Bone marrow (tissue), 2 donors: ENCODE measurements around the gene ITPKC.
A peak's percentile ranks its signal among the peaks of the same experiment; 100 is the strongest.

Experiments
- DNase-seq, 2 donors: peaks; one replicate each; lab custom pipeline; 2025; lab: John Stamatoyannopoulos, UW

The ITPKC gene

DNA sequence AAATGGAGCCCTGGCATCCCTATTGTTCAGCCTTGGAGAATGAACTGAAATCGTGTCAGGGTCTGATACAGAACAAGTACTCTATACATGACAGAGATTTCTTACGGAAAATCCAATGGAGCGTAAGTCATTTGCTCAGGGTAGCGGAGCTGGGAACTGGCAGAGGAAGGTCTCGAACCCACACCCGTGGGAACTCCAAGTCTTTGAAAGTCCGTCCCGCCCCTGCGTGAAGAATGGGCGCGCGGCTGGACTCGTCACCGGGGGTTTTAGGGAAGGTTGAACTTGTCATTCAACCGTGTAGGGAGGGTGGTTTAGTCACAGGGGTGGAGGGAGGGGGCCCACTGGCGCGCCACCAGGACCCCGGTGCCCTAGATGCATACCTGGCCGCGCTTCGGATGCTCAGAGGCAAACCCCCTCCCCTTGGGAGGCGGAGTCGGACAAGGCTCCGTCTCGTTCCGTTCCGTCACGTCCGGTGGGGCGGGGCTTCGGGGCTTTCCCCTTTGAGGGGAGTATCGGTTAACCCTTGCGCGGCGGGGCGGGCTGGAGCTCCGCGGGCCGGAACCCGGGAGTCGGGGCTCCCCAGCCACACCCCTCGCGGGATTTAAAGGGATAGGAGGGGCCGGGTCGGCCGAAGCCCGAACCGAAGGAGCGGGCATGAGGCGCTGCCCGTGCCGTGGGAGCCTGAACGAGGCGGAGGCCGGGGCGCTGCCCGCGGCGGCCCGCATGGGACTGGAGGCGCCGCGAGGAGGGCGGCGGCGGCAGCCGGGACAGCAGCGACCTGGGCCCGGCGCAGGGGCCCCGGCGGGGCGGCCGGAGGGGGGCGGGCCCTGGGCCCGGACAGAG lies at the start of gene ITPKC, which contains the start of gene COQ8B:
Gene ITPKC (plus strand): TSS at position 631 of the 843 bp plus-strand sequence. CDS start 24 bp downstream, at position 655.
Gene COQ8B (minus strand): TSS at position 405 of the 843 bp plus-strand sequence. CDS start 2,254 bp downstream, outside the sequence.
- DNase-seq = peak; percentile 85 to 90

DNA sequence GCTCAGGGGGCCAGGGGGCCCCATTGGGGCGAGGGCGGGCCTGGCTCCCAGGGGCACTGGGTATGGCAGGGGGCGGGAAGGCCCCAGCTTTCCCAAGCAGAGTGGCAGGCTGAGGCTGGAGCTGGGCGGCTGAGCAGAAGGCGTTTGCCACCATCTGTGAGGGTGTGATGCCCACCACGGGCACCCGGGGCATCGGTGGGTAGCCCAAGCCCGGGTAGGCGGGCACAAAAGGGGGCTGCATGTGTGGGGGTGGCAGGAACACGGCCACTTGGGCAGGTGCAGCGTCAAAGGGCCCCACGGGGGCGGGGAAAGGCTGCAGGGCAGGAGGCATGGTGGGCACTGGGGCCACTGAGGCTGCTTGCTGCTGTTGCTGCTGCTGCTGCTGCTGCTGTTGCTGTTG lies 49.3 kb upstream of the ITPKC start:
- DNase-seq = no peak

DNA sequence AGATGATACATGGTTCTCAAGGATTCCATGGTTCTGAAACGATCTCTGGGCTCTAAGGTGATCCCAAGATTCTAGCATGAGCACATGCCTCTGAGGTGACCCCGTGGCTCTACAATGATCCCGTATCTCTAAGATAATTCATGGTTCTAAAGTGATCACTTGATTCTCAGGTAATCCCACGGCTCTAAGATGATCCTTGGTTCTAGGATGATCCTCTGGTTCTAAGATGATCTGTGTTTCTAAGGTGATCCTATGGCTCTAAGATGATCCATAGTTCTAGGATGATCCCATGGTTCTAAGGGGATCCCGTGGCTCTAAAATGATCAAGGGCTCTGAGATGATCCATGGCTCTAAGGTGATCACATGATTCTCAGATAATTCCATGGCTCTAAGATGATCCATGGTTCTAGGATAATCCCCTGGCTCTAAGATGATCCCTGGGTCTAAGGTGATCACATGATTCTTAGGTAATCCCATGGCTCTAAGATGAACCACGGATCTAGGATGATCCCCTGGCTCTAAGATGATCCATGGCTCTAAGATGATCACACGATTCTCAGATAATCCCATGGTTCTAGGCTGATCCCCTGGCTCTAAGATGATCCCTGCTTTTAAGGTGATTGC lies 47.8 kb upstream of the ITPKC start:
- DNase-seq = no peak

DNA sequence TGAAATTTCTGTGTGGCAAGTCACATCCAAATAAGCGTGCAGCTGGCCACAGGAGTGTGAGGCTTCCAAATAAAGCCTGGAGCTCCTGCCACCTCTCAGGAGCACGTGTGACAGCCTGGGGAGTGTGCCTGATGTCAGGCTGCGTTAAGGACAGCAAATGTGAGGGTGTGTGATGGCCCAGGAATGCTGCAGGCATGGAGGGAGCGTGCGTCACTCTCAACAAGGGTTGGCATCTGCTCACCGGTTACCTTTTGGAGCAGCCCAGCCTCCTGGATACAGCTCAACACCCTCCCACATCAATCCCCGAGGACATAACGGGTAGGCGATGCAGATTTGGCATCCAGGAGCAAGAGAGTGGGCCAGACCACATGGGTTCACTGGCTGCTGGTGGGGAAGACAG lies 45.5 kb upstream of the ITPKC start:
- DNase-seq = no peak

DNA sequence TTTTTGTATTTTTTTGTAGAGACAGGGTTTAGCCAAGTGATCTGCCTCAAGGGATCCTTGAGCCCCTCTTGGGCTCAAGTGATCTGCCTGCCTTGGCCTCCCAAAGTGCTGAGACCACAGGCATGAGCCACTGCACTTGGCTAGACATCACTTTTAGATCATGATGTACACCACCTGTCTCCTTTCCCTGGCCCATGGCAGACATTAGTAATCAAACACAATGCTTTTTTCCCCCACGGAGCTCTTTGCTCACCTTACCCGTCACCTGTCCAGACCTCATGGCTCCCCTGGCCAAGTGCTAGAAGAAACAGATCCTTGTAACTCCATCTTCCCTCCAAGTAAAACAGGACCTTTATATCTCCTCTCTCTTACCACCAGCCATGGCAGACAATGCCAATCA lies 44.9 kb upstream of the ITPKC start:
- DNase-seq = no peak

DNA sequence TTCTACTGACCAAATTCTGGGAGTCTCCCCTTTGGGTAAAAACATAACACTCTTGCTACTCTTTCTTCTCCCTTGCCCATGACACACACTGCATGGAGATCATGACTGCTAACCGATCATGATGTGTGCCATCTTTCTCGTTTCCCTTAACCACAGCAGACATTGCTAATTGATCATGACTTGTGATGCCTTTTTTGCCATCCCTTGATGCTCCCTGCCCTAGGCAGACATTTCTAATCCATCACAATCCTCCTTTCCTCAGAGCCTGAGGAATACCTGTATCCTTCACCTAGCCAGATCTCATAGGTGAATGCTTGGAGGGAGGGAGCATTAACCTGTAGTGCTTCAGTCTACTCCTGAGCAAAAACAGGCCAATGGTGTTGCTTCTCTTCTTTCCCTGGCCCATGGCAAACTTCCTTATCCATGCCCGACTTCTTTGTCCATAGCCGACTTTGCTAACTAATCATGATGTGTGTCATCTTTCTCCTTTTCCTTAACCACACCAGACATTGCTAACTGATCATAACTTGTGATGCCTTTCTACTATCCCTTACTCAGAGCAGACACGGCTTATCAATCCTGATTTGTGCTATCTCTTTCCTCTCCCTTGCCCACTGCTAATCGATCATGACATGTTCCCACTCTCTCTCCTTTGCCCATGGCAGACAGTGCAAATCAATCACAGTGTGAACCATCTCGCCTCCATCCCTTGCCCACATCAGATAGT lies 44.2 kb upstream of the ITPKC start:
- no peak for DNase-seq

DNA sequence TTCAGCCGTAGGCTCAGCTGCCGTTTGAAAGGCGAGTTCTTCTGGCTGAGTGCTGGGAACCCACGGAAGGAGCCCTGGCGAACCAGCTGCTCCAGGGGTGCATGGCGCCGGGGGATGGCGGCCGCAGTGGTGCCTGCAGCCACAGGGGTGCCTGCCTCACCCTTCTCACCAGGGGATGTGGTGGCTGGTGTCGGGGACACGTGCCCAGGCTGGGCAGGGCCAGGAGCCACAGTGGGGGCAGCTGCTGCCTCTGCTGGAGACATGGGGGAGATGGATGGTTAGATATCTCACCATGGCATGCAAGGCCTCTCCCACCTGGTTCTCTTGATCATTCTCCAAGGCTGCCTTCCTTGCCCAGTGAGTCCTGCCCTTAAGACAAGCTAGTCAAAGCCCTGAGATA lies 43.5 kb upstream of the ITPKC start:
- DNase-seq = no peak

DNA sequence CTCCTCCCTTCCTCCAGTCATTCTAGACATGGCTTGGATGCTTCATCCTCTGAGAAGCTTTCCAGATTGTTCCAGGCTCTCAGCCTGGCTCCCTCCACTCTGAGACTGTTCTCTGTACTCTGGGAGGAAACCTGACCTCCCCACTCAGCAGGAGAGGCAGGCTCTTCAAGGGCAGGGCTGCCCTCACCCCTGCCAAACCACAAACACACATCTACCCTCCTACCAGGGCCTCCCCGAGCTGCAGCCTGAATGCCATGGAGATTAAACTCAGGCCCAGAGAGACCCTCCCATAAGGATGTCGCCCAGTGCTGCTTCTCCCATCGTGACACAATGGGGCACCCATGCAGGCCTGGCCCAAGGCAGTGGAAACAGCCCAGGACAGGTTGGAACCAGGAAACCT lies 42.6 kb upstream of the ITPKC start:
- no peak for DNase-seq

DNA sequence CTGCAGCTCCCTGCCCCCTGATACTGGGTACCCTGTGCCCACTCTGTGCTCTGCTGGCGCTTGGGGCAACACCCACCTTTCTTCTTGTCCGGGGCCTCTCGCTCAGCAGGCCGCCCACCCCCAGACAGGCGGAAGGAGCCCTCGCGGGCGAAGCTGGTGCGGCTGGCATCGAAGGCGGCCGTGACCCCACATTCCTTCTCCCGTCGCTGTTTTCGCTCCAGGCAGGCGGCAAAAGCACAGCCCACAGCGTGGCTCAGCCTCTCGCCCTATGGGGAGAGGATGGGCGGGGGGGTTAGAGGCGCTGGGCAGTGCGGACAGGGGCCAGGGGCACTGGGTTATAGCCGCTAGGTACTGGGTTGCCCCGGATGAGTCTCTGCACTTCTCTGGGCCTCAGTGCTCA lies 39.8 kb upstream of the ITPKC start:
- no peak for DNase-seq

DNA sequence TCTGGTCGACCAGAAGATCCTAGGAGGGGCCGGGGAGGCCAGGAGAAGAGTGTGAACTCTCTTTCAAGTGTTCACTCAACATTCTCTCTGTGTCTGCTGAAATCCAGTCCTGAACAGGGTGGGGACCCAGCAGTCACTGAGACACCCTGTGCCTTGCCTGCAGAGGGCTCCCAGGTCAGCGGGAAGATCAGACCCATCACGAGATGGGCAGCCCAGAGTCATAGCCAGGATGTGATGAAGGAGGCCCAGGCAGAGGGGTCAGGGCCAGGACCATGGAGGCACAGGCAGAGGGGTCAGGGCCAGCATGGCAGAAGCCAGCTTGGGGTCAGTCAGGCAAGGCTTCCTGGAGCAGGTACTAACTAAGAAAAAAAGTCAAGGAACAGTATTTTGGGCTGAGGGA lies 35.9 kb upstream of the ITPKC start:
- DNase-seq = no peak

DNA sequence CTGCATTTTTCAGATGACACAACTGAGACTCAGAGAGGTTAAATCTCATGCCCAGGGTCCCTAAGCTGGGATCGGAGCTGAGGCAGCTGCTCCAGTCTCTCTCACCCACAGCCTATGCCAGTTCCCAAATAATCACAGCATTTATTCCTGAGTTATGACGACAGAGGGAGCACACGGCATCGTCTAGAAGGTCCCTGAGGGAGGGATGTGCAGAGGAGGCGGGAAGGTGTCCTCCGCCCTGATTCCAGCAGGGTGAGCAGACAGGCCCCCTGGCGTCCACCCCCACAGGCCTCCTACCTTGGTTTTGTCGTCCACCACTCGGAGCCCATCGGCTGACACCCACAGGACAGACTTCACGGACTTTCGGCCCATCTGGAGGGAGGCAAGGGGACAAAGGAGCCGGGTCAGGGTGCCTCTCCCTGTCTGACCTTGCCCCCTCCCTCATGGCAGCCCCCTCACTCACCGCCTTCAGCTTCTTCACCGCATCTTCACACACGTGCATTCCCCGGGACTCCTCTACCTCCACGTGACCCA lies 34.4 kb upstream of the ITPKC start:
- no peak for DNase-seq

DNA sequence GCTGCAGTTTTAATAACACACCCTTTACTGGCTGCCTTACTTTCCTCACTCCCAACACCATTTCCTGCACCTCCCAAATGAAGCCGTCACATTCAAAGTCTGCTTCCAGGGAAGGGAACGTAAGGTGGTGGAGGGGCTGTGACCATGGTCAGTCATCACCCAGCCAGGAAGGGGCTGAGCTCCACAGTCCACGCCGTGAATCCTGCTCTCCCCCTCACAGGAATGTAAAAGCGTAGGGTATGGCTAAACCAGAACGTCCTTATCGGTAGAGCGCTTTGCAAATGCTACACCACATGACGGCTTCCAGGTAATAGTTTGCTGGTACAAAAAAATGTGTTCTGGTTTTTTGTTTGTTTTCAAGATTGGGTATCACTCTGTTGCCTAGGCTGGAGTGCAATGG lies 33.5 kb upstream of the ITPKC start:
- no peak for DNase-seq

DNA sequence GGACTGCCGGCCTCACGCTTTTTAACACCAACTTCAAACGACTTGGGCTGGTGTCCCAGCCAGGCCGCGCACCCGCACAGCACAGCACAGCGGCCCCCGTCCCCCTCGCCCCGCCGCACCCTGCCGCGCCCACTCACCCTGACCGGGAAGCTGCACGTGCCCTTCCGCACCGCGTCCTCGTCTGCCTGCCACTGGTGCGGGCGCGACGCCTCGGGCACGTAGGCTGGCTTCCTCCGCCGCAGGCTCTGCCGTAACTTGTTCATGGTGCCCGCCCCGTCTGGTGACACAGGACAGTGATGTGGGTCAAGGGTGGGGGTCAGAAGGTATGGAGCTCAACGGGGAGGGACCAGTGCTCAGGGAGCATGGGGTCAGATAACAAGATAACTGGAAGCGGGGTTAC lies 32.6 kb upstream of the ITPKC start:
- DNase-seq = no peak

DNA sequence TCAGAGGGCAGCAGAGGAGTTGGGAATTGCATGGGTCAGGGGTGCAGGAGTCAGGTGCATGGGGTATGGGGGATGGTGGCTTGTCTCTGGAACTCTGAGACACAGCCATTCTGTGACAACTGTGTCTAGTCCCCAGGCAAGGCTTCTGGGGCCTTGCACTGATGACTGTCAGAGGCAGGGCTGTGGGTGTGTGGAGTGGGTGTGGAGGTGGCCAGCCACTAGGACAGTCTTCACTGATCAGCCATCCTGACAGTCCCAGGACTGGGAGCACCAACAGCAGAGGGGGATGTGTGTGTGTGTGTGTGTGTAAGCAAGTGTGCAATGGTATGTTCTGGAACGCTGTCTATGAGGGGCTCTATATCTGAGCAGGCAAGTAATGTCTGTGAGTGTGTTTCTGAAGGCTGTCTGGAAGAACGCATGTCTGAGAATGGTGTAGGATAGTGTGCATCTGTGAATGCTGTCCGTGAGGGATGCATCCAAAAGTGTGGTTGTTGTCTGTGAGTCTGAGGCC lies 31.8 kb upstream of the ITPKC start:
- no peak for DNase-seq

DNA sequence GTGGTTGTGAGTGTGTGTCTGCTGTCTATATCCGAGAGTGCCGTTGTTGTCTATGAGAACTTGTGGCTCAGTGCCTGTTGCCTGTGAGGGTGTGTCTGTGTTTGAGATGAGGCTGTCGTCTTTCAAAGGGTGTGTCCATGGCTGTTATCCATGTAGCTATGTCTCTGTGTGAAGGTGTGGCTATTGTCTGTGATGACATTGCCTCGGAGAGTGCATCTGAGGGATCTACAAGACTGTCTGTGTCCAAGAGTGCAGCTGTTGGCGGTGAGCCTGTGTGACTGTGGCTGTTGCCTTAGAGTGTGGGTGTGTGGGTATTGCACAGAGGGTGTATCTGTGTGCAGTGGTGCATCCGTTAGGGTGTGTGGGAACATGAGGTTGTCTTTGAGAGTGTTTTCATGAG lies 31.3 kb upstream of the ITPKC start:
- DNase-seq = no peak

DNA sequence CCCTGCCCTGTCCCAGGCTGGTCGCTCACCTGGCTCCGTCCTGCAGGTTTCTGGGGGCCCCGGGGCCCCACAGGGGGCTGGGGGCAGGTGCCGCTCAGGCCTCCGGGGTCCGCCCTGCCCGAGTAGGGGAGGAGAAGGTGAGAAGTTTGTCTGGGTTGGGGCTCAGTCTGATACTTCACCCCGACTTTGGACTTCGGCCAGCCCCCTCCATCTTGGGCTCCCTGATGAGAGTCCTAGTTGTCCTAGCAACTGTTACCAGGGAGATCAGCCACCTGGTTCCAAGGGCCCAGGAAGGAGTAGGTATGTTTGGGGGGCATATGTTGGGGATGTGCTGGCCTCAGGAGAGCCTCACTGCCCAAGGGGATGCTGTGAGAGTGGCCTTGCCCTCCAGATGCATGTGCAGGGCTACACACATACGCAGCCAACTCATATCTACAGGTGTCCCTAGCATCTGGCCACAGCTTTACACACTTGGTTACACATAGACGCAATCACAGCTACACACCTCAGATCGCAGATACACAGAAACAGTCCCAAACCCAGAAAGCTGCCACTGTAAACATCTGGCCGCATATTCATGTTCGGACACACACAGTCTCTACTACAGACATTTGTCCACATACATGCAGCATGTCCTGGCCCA lies 29.9 kb upstream of the ITPKC start:
- no peak for DNase-seq

DNA sequence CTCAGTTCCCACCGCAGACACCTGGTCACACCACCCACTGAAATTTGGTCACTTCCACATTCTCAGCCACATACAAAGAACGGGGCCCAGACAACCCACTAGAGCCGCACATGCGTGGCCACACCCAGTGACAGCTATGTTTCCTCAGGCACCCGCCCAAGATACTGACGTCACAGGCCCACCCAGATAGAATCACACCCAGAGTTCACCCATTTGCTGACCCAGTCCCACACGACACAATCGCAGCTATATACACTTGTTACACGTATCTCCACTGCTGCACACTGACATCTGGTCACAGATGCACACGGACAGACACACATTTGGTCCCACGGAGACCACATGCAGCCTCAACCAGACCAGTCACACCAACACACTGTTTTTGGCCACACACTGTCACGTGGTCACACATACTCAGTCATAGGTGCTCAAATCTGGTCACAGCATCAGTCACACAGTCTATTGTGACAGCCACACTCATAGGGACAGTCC lies 29.3 kb upstream of the ITPKC start:
- no peak for DNase-seq

DNA sequence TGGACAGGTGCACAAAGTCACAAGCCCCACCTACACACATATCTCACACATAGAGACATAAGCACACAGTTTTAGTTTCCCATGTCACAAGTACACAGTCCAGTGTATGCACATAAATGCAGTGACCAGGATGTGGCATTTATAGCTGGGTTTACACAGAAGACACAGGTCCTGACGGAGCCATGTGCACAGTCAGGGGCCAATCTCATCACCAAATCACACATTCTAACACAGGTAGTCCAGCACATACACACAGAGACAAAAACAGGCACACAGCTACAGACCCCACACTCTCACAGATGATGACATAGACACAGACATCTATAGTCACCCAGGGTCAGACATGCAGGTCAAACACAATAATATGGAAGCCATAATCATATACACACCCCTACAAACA lies 28.6 kb upstream of the ITPKC start:
- DNase-seq = no peak

DNA sequence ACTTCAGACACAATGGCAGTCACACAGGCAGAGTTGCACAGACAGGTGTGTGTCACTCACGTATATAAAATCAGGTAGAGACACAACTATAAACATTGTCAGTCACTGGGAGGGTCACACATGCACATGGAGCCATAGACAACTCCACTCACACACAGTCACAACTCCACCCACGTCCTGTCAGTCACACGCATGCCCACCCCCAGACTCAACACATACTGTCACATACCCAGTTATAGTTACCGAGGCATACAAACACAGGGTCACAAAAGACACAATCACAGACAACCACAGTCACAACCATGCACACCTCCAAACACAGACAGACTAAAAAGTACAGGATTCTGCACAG lies 27.9 kb upstream of the ITPKC start:
- no peak for DNase-seq

DNA sequence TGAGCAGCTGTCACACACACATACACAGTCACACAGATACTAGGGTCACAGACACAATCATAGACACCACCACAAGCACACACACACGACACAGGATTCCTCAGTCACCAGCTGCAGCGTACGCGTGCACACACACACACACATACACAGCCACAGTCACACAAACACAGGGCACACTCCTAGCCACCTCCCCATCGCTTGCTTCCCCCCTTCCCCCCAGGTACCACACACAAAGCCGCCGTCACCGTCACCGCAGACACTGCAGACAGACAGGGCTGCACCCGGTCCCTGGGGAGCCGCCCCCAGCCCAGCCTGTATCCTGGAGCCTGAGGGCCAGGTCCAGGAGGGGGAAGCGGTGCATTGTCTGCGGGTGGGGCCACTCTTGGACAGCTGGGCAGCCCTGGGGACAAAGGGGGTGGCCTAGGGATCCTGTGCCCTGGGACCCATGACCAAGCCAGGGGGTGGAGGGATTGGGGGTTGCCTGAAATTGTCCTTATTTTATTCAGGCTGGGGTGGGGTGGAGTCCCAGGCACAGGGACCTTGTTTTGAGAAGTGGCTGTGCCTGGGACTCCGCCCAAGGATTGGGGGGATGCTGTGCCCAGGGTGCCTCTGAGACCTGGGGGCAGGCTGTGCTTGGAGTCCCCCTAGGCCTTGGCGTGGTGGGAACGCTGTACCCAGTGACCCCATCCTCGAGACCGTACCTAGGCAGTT lies 27.4 kb upstream of the ITPKC start:
- DNase-seq = no peak

DNA sequence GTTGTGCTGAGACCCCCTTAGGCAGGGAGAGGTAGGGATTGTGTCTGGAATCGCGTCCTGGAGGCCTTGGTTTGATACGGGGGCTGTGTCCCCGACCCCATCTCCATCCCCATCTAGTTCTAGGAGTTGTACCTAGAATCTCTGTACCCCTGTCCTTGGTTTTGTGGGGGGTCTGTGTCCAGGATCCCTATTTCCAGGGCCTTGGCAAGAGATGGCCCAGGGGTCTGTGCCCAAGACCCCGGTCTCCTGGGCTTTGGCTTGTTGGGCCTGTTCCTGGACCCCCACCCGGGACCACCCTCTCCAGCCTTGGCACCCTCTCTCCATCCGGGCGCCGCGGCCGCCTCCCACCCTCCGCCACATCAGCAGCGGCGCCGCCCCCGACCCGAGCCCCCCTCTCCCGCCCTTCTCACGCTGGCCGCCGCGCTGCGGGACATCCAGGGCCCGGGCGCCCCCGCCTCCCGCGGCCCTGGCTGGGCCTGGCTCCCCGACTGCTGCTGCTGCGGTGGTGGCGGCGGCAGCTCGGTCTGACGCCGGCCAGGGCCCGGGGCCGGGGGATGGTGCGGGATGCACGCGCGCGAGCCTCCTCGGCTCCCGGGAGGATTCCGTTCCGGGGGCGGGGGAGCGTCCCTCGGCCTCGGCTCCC lies 26.7 kb upstream of the ITPKC start, which contains the start of gene NUMBL:
Gene NUMBL (minus strand): TSS at position 602 of the 643 bp plus-strand sequence. CDS start 168 bp downstream, at position 434.
- no peak for DNase-seq
